ENCODE data around the gene GDF3.

GRCh38 chr12:7716381-7716780 is 20.8 kb upstream of the GDF3 start:
- TF ChIP-seq CTCF (IDR thresholded peaks at IDR 0.05) (no peak), EZH2 (IDR thresholded peaks at IDR 0.05; ENCODE audit: borderline replicate concordance, insufficient read depth, low read depth, low read length, poor library complexity, severe bottlenecking) (no peak)
